MM.1S (cell line): ENCODE measurements around the gene DYNC1H1.

Experiments used
- DNase-seq: peaks from one replicate; pipeline ENCODE4 v3.0.0-alpha.2; 2015
- H2AFZ ChIP-seq: fragments of 300-600 bp; sonication (generic); 2 replicates; pipeline ENCODE4 v1.6.0; 2016; ENCODE audit warnings: antibody characterized with exemption, low read length
- H3F3A ChIP-seq: fragments of 300-600 bp; sonication (generic); 2 replicates; pipeline ENCODE4 v1.6.1; 2016; ENCODE audit warnings: mild to moderate bottlenecking, antibody characterized with exemption, low read length, moderate library complexity, mixed read lengths; ENCODE audit not compliant: insufficient read depth
- H3K27ac ChIP-seq: fragments of 300-600 bp; sonication (generic); 2 replicates; pipeline ENCODE4 v1.5.1; 2016; ENCODE audit warnings: mild to moderate bottlenecking, low read length
- H3K27me3 ChIP-seq: fragments of 300-600 bp; sonication (generic); replicated peaks from 2 replicates; pipeline ENCODE4 v1.6.0; 2016; ENCODE audit warnings: low read length; ENCODE audit not compliant: insufficient read depth
- H3K36me3 ChIP-seq: fragments of 300-600 bp; sonication (generic); replicated peaks from 2 replicates; pipeline ENCODE4 v1.6.1; 2016; ENCODE audit warnings: mild to moderate bottlenecking, low read length, mixed read lengths; ENCODE audit not compliant: insufficient read depth
- H3K4me1 ChIP-seq: fragments of 300-600 bp; sonication (generic); 2 replicates; pipeline ENCODE4 v1.6.1; 2016; ENCODE audit warnings: low read length, mixed read lengths
- H3K4me2 ChIP-seq: fragments of 300-600 bp; sonication (generic); 2 replicates; pipeline ENCODE4 v1.6.0; 2016; ENCODE audit warnings: low read depth, low read length
- H3K4me3 ChIP-seq: fragments of 300-600 bp; sonication (generic); 2 replicates; pipeline ENCODE4 v1.5.1; 2016; ENCODE audit warnings: low read length, mixed read lengths
- H3K79me2 ChIP-seq: fragments of 300-600 bp; sonication (generic); 2 replicates; pipeline ENCODE4 v1.6.1; 2016; ENCODE audit warnings: mixed run types, low read length, mixed read lengths
- H3K9ac ChIP-seq: fragments of 300-600 bp; sonication (generic); 2 replicates; pipeline ENCODE4 v1.6.1; 2016; ENCODE audit warnings: low read length, mixed read lengths
- H3K9me2 ChIP-seq: fragments of 300-600 bp; sonication (generic); replicated peaks from 2 replicates; pipeline ENCODE4 v1.6.1; 2016; ENCODE audit warnings: mild to moderate bottlenecking, low read length, mixed read lengths; ENCODE audit not compliant: insufficient read depth
- H3K9me3 ChIP-seq: fragments of 300-600 bp; sonication (generic); replicated peaks from 2 replicates; pipeline ENCODE4 v1.6.1; 2016; ENCODE audit warnings: mild to moderate bottlenecking, low read length, mixed read lengths; ENCODE audit not compliant: insufficient read depth
- H4K20me1 ChIP-seq: fragments of 300-600 bp; sonication (generic); 2 replicates; pipeline ENCODE4 v1.6.1; 2016; ENCODE audit warnings: mild to moderate bottlenecking, low read length, moderate library complexity, mixed read lengths; ENCODE audit not compliant: insufficient read depth
- EZH2 ChIP-seq: fragments of 300-600 bp; sonication (generic); optimal IDR thresholded peaks from 2 replicates; pipeline ENCODE3; 2017; ENCODE audit warnings: low read depth, mild to moderate bottlenecking, antibody characterized with exemption, low read length, mixed read lengths
- EZH2phosphoT487 ChIP-seq: fragments of 300-600 bp; sonication (generic); IDR thresholded peaks from 2 replicates; pipeline ENCODE4 v1.6.1; 2018; ENCODE audit warnings: antibody characterized with exemption, low read length
- TF ChIP-seq, protein P1 (sequence below): fragments of 300-600 bp; sonication (generic); IDR thresholded peaks from 2 replicates; pipeline ENCODE4 v1.5.1; 2016; ENCODE audit warnings: antibody characterized with exemption, low read length, mixed read lengths

Gene DYNC1H1

GRCh38 chr14:102071283-102071998, 107.1 kb downstream of the DYNC1H1 start:
- H3K4me3 ChIP-seq: no peak overlapping the region
- no peaks in the 10 kb centered on the region for H4K20me1 ChIP-seq
- H3K36me3 ChIP-seq: no peaks in the 10 kb centered on the region
- no peak for DNase-seq
- no peaks in the 10 kb centered on the region for H3K9me3 ChIP-seq
- no peaks in the 10 kb centered on the region for H3K79me2 ChIP-seq
- TF ChIP-seq EZH2phosphoT487: no peak
- no peak for TF ChIP-seq EZH2
- TF ChIP-seq, protein P1, sequence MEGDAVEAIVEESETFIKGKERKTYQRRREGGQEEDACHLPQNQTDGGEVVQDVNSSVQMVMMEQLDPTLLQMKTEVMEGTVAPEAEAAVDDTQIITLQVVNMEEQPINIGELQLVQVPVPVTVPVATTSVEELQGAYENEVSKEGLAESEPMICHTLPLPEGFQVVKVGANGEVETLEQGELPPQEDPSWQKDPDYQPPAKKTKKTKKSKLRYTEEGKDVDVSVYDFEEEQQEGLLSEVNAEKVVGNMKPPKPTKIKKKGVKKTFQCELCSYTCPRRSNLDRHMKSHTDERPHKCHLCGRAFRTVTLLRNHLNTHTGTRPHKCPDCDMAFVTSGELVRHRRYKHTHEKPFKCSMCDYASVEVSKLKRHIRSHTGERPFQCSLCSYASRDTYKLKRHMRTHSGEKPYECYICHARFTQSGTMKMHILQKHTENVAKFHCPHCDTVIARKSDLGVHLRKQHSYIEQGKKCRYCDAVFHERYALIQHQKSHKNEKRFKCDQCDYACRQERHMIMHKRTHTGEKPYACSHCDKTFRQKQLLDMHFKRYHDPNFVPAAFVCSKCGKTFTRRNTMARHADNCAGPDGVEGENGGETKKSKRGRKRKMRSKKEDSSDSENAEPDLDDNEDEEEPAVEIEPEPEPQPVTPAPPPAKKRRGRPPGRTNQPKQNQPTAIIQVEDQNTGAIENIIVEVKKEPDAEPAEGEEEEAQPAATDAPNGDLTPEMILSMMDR: no peak
- H3K27ac ChIP-seq: no peak overlapping the region
- H3K27me3 ChIP-seq: no peaks in the 10 kb centered on the region
- no peak overlapping the region for H3K9ac ChIP-seq
- no peaks in the 10 kb centered on the region for H3K9me2 ChIP-seq
- no peak overlapping the region for H2AFZ ChIP-seq
- no peak overlapping the region for H3K4me2 ChIP-seq
- H3K4me1 ChIP-seq: no peaks in the 10 kb centered on the region
- no peaks in the 10 kb centered on the region for H3F3A ChIP-seq

DNA sequence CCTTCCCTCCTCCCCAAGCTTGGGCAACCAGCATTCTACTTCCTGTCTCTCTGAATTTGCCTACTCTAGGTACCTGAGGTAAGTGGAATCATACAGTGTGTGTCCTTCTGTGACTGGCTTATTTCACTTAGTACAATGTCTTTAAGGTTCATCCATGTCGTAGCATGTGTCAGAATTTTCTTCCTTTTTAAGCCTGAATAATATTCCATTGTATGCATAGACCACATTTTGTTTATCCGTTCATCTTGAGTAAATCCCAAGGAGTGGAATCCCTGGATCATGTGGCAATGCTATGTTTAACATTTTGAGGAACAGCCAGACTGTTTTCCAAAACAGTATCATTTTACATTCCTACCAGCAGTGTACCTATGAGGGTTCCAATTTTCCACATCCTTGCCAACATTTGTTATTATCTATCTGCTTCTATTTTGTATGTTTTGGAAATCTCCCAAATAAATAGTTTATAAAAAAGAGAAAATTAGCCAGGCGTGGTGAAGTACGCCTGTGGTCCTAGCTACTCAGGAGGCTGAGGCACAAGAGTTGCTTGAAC, 110.1 kb downstream of the DYNC1H1 start:
- H3K4me3 ChIP-seq: no peak overlapping the region
- H3K9me2 ChIP-seq: no peaks in the 10 kb centered on the region
- no peaks in the 10 kb centered on the region for H3F3A ChIP-seq
- no peaks in the 10 kb centered on the region for H3K79me2 ChIP-seq
- H4K20me1 ChIP-seq: no peaks in the 10 kb centered on the region
- TF ChIP-seq, protein P1: no peak
- no peak for TF ChIP-seq EZH2
- no peak for TF ChIP-seq EZH2phosphoT487
- no peaks in the 10 kb centered on the region for H3K4me1 ChIP-seq
- no peaks in the 10 kb centered on the region for H3K36me3 ChIP-seq
- H3K27me3 ChIP-seq: no peaks in the 10 kb centered on the region
- no peak overlapping the region for H3K27ac ChIP-seq
- no peak overlapping the region for H3K4me2 ChIP-seq
- H3K9ac ChIP-seq: no peak overlapping the region
- no peaks in the 10 kb centered on the region for H3K9me3 ChIP-seq
- DNase-seq: no peak
- no peak overlapping the region for H2AFZ ChIP-seq

GRCh38 chr14:102075155-102075554, 110.8 kb downstream of the DYNC1H1 start:
- no peaks in the 10 kb centered on the region for H3K36me3 ChIP-seq
- no peak overlapping the region for H3K27ac ChIP-seq
- TF ChIP-seq EZH2: no peak
- TF ChIP-seq EZH2phosphoT487: no peak
- TF ChIP-seq, protein P1: no peak

More at GRCh38 chr14:102075155-102075554, 110.8 kb downstream of the DYNC1H1 start:
- Histone ChIP-seq H3K4me1 (no peaks in the 10 kb centered on the region), H3K9ac (no peak overlapping the region), H3F3A (peaks cover 4% of the 10 kb centered on the region; the same call in 1 of the 2 replicates), H3K27me3 (no peaks in the 10 kb centered on the region), H3K9me3 (no peaks in the 10 kb centered on the region), H3K9me2 (no peaks in the 10 kb centered on the region), H3K4me2 (no peak overlapping the region), H3K79me2 (no peaks in the 10 kb centered on the region), H4K20me1 (no peaks in the 10 kb centered on the region), H3K4me3 (no peak overlapping the region), H2AFZ (no peak overlapping the region)
- DNase-seq: no peak
